ENCODE data around the gene ZFYVE27. TPM values are rescaled to one million over a fixed set of nuclear protein-coding genes. Genes with fewer than 3 reads are reported as not detected.

Gene ZFYVE27
- total and polyA plus RNA-seq, 2 donors: 13.5 to 17.0 TPM

DNA sequence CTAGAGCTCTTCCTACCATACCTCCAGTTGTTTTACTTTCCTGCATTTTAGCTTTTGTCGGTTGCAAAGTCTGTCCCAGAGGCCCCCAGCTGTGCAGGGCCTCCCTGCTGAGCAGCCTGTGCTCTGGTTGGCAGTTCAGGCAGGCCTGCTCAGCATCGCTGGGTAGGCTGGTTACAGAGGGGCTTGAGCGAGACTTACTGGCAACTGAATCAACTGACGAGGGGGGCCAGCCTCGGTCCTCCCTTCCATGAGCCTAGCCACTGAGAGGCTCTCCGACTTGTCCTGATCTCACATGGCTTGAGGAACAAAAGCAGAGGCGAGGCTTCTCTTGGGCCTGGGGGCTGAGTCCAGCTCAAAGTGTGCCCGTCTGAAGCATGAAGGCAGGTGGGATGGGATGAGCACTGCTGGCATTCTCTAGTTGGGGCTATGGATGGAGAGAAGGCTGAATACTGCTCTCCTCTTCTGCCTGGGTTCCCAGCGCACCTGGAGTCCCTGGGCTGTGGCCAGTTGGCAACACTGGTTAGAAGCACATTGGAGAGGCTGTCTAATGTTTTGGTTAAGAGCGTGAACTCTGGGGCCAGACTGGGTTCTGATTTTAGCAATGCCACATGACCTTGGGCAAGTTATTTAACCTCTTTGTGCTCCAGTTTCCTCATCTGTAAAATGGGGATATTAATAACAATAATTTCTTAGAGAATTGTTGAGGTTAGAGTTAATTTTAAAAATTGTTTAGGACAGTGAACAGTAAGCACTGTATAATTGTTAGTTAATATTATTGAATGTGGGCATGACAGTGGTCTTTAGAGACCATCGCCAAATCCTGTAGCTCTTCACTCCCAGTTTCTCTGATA, 41.7 kb downstream of the ZFYVE27 start:
- 74% methylated on average over 11 of the region's 11 CpGs for WGBS
- Histone ChIP-seq H3K4me3 (ENCODE audit: low read depth, low read length) (no peak overlapping the region), H3K4me1 (ENCODE audit: insufficient read depth) (peaks cover 5% of the 10 kb centered on the region)

DNA sequence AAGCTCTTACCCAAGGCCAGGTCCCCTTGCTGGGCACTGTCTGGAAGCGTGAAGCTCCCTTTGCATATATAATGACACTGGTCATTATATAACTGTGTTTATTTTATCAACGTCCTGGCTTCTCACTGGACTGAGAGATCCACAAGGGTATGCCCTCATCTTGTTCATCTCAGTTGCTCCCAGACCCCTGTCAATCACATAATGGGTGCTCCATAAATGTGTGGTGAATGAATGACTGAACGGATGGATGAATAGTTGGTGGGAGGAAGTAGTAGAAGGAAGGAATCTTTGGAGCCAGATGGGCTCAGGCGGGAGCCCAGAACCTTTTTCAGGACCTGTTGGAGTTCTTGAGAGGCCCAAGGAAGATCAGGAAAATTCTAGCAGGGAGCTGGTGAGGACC, 42.6 kb downstream of the ZFYVE27 start:
- DNase-seq (ENCODE audit: extremely low spot score): no peak
- WGBS: 73% methylated on average over 4 of the region's 4 CpGs

More for the DNA sequence above, 41.7 kb downstream of the ZFYVE27 start:
- DNase-seq (ENCODE audit: extremely low spot score): no peak
- H3K27ac ChIP-seq (ENCODE audit: low read depth): no peak overlapping the region
- H3K36me3 ChIP-seq (ENCODE audit: insufficient read depth): no peaks in the 10 kb centered on the region

DNA sequence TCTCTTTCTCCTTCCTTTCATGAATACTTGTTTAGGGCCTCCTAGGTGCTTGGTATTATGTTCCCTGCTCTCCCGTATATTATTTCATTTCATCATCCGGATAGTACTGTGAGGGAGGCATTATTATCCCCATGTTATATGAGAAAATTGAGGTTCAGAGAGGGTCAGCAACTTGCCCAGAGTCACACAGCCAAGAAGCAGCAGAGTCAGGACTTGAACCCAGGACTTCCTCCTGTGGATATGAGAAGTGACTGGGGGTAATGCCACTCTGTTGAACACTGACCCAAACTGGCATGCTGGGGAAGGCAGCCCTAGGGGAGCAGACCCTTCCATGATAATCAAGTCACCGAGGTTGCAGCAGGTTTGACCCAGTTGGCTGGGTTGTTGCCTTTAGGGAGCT, 43.0 kb downstream of the ZFYVE27 start:
- H3K27ac ChIP-seq (ENCODE audit: low read depth): no peak overlapping the region
- no peaks in the 10 kb centered on the region for H3K36me3 ChIP-seq (ENCODE audit: insufficient read depth)
- peaks cover 5% of the 10 kb centered on the region for H3K4me1 ChIP-seq (ENCODE audit: insufficient read depth)
- no peak overlapping the region for H3K4me3 ChIP-seq (ENCODE audit: low read depth, low read length)
- 95% methylated on average over 3 of the region's 3 CpGs for WGBS
- DNase-seq (ENCODE audit: extremely low spot score): no peak

More for the DNA sequence above, 42.6 kb downstream of the ZFYVE27 start:
- Histone ChIP-seq H3K36me3 (ENCODE audit: insufficient read depth) (no peaks in the 10 kb centered on the region), H3K4me1 (ENCODE audit: insufficient read depth) (peaks cover 5% of the 10 kb centered on the region), H3K27ac (ENCODE audit: low read depth) (no peak overlapping the region), H3K4me3 (ENCODE audit: low read depth, low read length) (no peak overlapping the region)

DNA sequence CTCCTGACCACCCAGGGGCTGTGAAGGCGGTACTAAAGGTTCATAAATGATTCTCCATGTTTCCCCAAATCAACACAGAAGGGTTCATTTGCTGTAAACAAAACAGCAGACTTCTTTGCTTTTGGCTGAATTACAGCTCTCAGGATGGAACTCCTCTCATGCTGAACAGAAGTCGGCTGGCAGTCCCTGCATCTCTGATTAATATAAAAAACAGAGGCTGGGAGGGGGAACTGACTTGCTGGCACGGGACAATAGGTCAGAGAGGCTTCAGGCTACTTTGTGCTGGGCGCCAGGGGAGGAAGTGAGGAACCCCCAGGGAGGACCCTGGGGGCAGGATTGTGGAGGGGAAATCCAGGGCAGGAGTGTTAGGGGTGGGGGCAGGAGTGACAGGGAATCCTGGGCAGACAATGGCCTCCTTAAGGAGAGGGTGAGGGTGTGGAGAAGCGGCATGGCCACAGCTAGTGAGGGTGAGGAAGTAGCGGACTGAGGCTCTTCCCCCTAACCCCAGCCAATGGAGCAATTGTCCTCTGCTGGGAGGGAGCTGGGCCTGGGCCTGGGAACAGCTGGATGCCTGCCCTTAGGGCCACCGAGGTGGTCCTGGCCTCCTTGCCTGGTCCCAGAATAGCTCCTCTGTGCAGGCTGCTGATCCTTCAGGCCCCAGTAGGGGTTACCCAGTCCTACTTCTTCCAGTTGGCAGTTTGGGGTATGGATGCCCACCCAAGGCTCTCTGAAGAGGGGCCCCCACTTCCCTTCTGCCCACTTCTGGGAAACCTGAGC, 44.1 kb downstream of the ZFYVE27 start:
- no peak overlapping the region for H3K4me3 ChIP-seq (ENCODE audit: low read depth, low read length)
- H3K27ac ChIP-seq (ENCODE audit: low read depth): no peak overlapping the region
- no peaks in the 10 kb centered on the region for H3K36me3 ChIP-seq (ENCODE audit: insufficient read depth)
- peaks cover 5% of the 10 kb centered on the region for H3K4me1 ChIP-seq (ENCODE audit: insufficient read depth)
- WGBS: 37% methylated on average over 7 of the region's 7 CpGs
- DNase-seq (ENCODE audit: extremely low spot score): no peak

DNA sequence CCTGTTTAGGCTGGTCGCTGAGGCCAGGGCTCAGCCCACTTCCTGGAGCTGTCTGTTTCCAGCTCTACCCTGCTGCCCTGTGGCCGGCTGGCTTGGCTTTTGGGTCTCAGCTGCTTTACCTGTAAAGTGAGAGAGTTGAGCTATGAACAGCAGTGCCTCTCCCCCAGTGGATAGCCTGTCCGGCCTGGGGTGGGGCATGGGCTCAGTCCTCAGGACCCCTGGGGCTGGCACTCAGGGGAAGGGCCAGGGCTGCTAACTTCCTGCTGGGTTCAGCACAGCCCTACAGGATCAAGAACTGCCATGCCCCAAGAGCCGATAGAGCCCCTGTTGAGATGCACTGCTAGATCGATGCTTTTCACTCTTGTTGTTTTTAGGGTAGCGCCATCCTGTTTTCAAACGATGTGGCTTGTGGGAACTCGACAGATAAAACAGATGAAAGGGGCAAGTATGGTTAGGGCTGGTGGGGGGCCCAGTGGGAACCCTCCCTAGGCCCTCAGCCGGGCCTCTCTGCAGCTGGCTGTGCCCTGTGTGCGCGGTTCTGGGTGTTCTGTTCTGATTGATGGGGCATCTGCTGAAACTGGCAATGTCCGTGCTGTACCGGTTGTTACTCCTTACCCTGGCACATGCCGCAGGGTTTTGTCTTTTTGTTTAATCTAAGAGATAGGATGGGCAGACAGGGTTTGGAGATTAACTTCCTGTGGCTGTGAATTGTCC, 44.8 kb downstream of the ZFYVE27 start:
- DNase-seq (ENCODE audit: extremely low spot score): no peak
- Histone ChIP-seq H3K36me3 (ENCODE audit: insufficient read depth) (no peaks in the 10 kb centered on the region), H3K4me1 (ENCODE audit: insufficient read depth) (peaks cover 5% of the 10 kb centered on the region), H3K27ac (ENCODE audit: low read depth) (no peak overlapping the region), H3K4me3 (ENCODE audit: low read depth, low read length) (no peak overlapping the region)
- WGBS: 62% methylated on average over 14 of the region's 14 CpGs

DNA sequence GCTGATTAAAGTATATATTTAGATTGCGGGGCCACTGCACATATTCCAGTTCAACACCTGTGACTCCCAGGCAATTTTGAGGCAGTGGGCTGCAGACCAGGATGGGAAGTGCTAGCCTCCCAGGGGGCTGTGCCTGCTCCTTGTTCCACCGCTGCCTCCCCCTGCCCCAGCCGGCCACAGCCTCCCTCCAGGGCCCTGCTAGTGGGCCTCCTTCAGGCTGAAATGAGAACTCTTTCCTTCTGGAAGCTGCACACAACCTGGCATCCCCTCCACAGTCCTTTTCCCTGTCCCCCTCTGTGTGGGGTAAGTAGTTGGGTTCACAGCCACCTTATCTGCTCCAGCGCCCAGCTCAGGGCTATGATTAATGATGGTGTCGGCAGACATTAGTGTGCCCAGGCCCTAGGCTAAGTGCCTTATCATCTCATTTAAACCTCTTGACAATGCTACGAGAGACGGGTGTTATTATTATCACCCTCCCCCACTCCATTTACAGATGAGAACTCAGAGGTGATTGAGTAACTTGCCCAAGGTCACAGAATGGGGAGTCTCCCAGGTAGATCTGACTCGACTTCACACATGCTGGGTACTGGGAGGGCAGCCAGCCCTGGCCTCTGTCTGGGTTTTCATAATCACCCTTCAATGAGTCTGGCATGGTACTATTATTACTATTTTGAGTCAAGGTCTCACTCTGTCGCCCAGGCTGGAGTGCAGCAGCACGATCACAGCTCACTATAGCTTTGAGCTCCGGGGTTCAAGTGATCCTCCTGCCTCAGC, 45.7 kb downstream of the ZFYVE27 start:
- 76% methylated on average over 11 of the region's 11 CpGs for WGBS
- peaks cover 5% of the 10 kb centered on the region for H3K4me1 ChIP-seq (ENCODE audit: insufficient read depth)
- no peak for DNase-seq (ENCODE audit: extremely low spot score)

DNA sequence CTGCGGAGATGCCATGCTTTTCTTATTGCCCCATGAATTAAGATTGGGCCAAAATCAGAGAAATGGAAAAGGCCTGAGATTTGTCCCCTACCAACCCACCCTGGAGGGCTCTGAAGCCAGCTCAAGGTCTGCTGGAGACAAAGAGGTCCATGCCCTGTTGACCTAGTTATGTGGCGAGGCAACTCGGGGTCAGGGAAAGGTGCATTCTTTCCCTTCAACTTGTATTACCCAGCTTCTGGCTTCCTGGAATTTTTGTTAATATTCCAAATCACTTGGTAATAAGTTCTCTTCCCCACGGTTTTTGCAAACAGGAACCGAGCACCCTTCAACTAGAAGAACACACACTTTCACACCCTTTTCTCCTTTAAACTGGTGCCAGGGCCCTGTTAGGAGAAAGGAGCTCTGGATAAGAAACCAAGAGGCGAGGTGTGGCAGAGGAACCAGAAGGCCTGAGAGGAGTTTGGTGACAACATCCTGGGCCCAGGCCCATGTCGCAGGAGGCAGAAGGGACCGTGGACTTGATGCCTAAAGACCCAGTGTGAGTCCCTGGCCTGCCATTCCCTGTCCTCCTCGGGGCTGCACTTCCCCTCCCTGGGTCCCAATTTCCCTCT, 47.4 kb downstream of the ZFYVE27 start:
- Histone ChIP-seq H3K27ac (ENCODE audit: low read depth) (no peak overlapping the region), H3K4me3 (ENCODE audit: low read depth, low read length) (no peak overlapping the region), H3K36me3 (ENCODE audit: insufficient read depth) (no peaks in the 10 kb centered on the region), H3K4me1 (ENCODE audit: insufficient read depth) (peaks cover 5% of the 10 kb centered on the region)
- no peak for DNase-seq (ENCODE audit: extremely low spot score)
- WGBS: 86% methylated on average over 9 of the region's 9 CpGs

More for the DNA sequence above, 45.7 kb downstream of the ZFYVE27 start:
- H3K36me3 ChIP-seq (ENCODE audit: insufficient read depth): no peaks in the 10 kb centered on the region
- no peak overlapping the region for H3K27ac ChIP-seq (ENCODE audit: low read depth)
- no peak overlapping the region for H3K4me3 ChIP-seq (ENCODE audit: low read depth, low read length)

DNA sequence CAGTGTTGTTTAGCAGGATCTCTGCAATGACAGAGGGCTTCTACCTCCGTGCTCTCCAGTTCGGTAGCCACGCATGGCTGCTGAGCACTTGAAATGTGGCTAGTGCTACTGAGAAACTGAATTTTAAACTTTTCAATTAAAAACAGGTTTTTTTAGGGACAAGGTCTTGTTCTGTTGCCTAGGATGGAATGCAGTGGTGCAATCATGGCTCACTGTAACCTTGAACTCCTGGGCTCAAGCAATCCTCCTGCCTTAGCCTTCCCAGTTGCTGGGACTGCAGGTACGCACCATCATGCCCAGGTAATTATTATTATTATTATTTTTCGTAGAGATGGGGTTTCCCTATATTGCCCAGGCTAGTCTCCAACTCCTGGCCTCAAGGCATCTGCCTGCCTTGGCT, 48.3 kb downstream of the ZFYVE27 start:
- 93% methylated on average over 5 of the region's 5 CpGs for WGBS
- H3K27ac ChIP-seq (ENCODE audit: low read depth): no peak overlapping the region
- H3K36me3 ChIP-seq (ENCODE audit: insufficient read depth): no peaks in the 10 kb centered on the region
- no peak for DNase-seq (ENCODE audit: extremely low spot score)
- H3K4me3 ChIP-seq (ENCODE audit: low read depth, low read length): no peak overlapping the region
- peaks cover 5% of the 10 kb centered on the region for H3K4me1 ChIP-seq (ENCODE audit: insufficient read depth)

DNA sequence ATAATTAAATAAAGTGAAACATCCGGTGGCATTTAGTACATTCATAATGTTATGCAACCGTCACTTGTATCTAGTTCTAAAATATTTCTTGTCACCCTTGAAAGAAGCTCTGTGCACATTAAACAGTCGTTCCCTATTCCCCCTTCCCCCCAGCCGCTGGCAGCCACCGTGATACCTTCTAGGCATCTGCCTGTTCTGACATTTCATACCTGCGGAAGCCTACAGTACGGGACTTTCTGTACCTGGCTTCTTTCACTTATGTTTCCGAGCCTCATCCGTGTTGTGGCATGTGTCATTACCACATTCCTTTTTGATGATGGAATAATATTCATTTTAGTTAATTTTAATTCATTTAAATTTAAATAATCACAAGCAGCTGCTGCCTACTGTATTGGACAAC, 48.8 kb downstream of the ZFYVE27 start:
- H3K4me1 ChIP-seq (ENCODE audit: insufficient read depth): peaks cover 5% of the 10 kb centered on the region
- H3K27ac ChIP-seq (ENCODE audit: low read depth): no peak overlapping the region
- 86% methylated on average over 9 of the region's 9 CpGs for WGBS
- no peak overlapping the region for H3K4me3 ChIP-seq (ENCODE audit: low read depth, low read length)
- DNase-seq (ENCODE audit: extremely low spot score): no peak
- H3K36me3 ChIP-seq (ENCODE audit: insufficient read depth): no peaks in the 10 kb centered on the region

DNA sequence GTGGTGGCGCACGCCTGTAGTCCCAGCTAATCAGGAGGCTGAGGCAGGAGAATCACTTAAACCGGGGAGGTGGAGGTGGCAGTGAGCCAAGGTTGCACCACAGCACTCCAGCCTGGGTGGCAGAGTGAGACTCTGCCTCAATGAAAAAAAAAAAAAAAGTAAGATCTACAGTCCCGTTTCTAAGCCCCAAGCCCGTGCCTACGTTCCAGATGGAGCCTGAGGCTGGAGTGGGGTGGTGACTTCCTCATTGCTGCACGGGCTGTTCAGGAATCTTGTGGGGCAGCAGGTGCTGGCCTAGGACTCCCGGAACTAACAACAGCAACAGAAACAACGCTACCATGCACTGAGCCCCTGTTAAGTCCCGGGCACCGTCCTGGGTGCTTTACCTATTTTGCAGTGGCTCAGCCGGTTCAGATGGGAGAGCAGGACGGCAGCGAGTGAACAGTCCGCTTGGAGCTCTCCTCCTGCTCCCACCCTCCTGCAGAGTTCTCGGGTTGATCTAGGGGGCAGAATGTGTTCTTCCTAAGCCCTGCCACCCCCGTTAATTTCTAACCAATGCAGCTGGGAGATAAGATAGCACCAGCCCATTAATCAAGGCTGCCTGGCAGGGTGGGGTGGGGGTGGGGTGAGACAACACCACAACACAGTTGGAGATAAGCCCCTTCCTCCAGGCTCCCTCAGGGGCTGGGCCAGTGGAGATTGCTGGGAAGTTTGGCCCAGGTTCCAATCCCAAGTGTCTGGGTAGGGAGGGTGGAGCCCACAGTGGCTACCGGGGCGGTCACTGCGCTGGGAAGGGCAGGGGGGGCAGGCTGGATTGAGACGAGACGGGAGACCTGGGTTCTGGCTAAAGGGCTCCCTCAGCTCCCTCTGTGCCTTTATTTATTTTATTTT, 51.9 kb downstream of the ZFYVE27 start:
- Histone ChIP-seq H3K4me3 (ENCODE audit: low read depth, low read length) (no peak overlapping the region), H3K36me3 (ENCODE audit: insufficient read depth) (no peaks in the 10 kb centered on the region), H3K27ac (ENCODE audit: low read depth) (no peak overlapping the region), H3K4me1 (ENCODE audit: insufficient read depth) (no peaks in the 10 kb centered on the region)
- no peak for DNase-seq (ENCODE audit: extremely low spot score)
- 18% methylated on average over 22 of the region's 22 CpGs for WGBS

DNA sequence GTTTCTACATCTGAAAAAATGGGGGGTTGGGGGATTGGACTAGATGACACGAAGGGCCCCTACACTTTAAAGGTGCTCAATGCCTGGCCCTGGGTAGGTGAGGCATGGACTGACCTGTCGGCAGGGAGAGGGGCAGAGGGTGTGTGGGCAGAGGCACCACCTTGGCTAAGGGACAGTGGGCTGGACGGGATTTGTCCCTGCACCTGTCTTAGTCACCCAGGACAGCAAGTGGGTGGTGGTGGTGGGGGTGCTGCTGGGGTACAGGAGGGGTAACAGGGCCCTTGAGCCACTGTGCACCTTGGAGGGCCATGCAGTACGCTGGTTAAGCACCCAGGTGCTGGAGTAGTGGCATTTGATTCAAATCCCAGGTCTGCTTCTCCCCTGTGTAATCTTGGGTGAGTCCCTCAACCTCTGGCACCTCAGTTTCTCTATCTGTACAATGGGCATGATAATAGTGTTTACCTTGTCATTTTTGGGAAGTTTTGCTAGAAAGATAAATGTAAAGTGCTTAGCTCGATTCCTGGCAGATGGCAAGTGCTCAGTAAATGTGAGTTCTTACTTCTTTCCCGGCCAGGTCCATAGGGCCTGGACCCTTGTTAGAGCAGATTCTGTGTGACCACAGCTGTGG, 53.0 kb downstream of the ZFYVE27 start:
- Histone ChIP-seq H3K36me3 (ENCODE audit: insufficient read depth) (no peaks in the 10 kb centered on the region), H3K4me3 (ENCODE audit: low read depth, low read length) (no peak overlapping the region)

More for the DNA sequence above, 53.0 kb downstream of the ZFYVE27 start:
- 68% methylated on average over 6 of the region's 6 CpGs for whole genome bisulfite sequencing
- no peak for DNase-seq (ENCODE audit: extremely low spot score)
- Histone ChIP-seq H3K27ac (ENCODE audit: low read depth) (no peak overlapping the region), H3K4me1 (ENCODE audit: insufficient read depth) (no peaks in the 10 kb centered on the region)
